NCI-H1930 (cell line): ENCODE results near the gene DDX1.

Experiments
- DNase-seq, 2 experiments: peaks; one replicate each; lab custom pipeline; 2025; lab: John Stamatoyannopoulos, UW

The DDX1 gene

DNA sequence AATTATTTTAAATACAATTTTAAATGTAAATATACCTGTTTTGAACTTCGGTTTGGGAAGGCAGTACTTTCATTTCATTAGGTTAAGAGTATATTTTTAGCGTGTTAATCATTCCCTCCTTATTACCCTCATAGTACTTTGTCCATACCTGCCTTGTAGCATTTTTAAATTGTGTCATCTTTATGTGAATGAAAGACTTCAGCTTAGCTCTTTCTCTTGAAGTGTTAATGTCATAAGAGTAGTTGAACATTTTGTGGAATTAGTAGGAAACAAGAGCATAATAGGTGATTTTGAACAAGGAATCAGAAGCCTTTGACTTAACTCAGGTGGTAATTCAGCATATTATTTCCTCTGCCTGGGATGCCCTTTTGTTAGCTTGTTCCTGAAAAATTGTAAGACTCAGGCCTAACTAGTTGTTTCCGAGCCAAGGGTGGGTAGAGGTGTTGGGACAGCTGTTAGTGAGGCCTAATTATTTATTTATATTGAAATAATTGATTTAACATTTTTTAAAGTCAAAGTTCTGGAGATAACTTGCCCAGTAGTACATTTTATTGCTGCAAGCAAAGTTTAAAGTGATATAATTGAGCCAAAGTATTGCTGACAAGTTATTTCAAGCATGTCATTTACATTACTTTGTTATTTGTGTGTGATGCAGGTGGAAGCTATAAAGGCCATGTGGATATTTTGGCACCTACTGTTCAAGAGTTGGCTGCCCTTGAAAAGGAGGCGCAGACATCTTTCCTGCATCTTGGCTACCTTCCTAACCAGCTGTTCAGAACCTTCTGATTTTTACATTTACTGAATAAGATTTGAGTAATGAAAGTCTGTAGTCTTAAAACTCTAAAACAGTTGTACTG lies 38.7 kb downstream of the DDX1 start:
- DNase-seq, result no peak

DNA sequence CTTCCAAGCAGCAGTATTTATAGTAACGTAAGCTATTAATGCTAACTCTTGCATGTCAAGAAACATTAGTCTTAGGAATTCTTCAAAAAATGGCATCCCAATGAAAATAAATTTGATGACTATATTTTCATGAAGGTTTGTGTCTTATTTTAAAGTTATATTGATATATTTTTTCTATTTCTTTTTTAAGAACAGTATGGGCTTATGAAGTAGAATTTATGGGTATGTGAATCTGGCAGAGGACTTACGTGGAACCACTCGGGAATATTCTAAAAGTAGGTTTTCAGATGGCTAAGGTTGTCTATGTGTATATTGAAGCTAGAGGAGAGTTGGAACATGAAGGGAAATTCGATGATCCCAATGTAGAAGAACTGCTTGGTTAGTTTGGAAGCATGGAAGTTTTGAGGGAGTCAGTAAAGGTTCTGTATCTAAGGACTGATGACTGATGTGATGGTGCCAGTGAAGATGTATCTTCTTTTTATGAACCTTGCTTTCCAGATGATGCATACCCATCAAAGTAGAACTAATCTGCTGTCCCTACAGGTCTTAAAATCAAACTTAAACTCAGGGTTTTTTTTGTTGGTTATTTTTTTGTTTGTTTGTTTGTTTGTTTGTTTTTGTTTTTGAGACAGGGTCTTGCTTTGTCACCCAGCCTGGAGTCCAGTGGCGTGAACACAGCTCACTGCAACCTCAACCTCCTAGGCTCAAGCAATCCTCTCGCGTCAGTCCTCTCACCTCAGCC lies 39.5 kb downstream of the DDX1 start:
- no peak for DNase-seq

DNA sequence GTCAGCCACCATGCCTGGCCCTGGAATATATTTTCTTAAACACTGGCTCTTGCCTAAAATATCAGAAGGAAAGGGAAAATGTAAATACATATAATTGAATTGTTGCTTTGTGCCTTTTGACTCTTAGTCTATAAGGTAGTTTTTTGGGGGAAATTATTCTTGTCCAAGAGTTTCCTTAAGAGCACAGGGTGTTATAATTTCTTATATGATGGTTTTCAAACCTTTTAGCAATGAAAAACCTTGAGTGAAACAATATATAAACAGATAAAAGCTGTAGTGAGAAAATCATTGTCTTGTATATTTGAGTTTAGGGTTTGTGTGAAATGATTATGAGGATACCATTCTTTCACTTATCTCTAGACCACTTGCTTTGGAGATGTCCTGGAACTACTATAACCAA lies 40.2 kb downstream of the DDX1 start:
- DNase-seq, result no peak

DNA sequence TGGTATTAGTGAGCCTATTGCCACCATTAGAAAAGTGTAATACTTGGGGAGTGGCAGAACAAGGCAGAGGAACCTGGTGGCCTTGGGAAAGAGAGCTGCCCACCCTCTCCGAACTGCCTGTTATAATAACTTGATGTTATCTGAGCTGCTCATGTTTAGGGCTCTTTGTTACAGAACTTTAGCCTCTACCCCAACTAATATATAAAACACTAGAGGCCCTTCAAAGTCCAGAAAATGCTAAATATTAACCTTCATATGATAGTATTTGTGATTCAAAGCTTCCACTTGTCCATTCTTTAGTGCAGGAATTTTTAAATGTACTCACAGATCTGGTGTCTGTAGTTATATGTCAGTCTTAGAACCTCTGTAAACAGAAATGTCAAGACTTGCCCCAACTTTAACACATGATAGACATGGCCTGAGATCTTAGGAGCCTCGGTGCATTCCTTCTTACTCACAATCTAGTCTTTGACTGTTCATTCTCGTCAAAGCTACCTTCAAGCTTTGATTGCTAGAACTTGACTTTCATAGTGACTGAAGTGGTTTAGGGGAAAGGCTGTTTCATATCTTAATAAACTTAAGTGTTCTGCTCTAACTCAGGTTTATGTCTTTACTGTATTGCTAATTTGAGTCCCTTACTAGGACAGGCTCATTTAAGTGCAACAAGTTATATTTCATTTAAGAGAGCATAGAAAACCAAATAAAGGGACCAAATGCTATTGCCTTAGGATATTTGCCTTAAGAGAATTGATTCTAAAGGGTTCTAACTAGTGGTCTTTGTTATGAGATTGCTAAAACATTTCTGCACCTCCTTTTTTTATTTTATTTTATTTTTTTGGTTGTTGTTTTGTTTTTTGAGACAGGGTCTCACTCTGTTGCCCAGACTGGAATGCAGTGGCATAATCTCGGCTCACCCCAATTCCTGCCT lies 41.6 kb downstream of the DDX1 start:
- DNase-seq, result no peak

DNA sequence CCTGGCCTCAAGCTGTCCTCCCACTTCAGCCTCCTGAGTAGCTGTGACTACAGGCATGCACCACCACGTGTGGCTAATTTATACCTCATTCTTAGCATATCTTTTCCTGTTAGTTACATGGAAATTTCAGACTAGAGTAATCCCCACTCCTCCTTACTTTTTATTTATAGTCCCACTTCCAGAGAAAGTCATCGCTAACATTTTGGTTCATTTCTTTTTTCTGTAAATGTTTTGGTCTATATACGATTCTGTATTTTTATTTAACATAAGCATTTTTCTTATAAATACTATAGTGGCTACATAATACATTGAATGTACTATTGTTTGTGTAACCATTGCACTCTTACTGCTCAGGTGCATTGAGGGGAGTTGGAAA lies 42.3 kb downstream of the DDX1 start:
- no peak for DNase-seq

DNA sequence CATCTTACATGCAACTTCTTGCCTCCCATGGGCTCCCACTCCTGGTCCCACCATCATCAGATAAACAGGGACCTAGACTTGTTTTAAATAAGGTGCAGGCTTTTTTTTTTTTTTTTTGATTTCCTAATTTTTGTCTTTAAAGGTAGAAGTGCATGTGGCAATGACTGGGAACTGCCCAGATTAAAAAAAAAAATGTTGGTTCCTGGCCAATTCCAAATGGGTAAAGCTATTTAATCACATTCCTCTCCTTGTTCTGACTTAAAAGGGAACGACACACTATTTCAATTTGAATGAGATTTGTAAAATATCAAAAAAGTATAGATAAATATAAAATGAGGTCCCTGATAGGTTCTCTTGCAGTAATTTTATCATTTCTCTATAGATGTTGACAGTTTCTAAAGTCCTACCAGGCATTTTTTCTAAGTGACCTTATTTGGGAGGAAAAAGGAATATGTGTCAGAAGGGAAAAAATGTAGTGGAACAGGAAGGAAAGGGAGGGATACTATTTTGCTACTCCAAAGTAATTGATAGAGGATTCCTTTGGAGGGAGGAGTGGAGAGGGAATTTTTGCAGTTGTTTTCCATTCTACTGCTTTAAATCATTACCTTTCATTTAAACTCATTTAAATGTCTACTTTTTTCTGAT lies 43.3 kb downstream of the DDX1 start:
- DNase-seq, result no peak

DNA sequence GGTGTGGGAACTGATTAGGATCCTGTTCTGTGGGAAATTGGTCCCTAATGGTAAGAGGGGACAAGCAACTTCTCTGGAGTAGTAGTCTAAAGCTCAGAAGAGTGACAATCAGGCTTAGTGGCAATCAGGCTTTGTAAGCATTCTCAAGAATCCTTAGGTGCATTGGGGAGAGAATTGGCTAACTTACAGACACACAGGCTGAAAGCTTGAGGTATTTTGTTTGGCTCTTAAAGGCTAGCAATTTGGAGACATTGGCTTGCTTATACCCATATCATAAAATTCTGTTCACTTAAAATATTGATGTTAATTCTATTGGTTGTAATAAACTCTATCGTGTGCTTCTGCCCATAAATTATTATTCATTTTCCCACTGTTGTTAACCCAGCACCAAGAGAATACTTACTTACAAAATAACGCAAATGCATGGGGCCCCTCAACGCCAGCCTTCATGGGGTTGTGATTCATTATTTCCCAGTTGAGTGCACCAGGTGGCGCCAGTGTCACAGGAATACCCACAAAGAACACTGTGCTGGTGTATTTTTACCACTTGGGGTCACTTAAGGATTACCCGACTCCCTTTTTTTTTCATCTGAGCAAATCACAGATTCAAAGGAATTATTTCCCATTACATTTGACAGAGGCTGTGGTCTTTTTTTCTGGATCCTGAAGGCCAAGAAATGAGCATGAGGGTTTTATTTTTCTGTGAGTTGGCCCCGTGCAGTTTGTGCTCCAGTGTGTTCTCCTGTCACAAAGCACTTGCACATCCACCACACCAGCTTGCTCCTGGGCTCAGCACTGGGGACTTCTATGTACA lies 45.5 kb downstream of the DDX1 start:
- peak; percentile 6 to 44 for DNase-seq

DNA sequence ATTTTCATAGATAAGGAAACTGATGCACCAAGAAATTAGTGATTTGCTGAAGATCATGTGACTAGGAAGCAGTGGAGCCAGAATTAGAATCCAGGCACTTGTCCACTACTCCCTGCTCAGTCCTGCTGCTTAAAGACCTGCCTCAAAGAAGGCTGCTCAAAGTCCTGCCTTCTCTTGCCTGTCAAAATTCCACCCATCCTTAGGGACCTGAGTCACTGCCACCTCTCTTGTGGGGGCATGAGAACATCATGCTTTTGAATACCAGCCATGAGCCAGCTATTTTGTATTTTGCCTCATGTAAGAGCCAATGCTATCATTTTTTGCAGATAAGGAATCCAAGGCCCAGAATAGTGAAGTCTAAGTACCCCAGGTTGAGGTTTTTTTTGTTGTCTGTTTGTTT lies 47.1 kb downstream of the DDX1 start:
- DNase-seq, result no peak

DNA sequence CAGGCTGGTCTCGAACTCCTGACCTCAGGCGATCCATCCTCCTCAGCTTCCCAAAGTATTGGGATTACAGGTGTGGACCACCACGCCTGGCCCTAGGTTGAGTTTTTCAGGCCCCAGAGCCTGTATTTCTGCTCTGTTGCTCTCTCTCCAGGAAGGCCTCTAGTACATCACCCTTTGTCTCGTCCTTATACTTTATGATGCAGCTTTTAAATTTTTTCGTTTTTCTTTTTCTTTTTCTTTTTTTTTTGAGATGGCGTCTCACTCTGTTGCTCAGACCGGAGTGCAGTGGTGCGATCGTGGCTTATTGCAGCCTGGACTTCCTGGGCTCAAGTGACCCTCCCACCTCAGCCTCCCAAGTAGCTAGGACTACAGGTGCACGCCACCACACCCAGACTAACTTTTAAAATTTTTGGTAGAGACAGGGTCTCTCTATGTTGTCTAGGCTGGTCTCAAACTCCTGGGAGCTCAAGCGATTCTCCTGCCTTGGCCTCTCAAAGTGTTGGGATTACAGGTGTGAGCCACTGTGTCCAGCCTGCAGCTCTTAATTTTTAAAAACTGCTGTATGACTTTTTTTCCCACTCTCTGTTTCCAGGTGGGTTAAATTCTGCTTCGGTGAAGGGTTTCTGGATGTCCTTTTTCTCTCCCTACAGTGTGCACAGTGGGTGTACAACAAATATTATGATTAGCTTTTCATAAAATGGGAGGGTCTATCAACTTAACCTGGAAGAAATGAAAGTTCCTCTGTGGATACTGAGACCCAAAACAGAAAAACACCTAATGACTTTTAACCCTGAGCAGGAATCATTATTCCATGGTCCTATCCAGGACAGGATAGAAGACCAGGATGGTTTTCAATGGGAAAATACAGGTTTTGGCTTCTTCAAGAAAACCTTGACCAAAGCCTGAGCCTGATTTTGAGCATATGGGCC lies 47.9 kb downstream of the DDX1 start:
- no peak for DNase-seq

DNA sequence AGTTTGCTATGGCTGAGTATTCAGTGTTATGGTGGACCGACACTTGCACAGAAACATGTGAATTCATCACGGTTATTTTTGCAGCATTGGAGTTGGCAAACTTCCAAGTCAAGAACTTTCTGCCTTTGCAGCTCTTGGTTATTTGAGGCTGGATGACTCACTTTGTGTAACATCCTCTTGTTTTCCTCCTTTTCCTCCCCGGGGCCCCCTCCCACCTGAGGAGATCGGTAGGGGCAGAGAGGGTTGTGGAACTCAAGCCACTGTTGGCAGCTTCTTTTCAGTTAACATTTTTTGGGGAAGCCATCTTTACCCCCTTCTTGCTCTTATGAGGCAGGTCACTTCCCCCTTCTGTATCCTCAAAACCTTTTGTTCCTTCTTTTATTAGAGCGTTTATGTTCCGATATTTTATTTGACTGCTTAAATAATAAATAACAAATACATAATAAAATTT lies 48.6 kb downstream of the DDX1 start:
- DNase-seq, result no peak

DNA sequence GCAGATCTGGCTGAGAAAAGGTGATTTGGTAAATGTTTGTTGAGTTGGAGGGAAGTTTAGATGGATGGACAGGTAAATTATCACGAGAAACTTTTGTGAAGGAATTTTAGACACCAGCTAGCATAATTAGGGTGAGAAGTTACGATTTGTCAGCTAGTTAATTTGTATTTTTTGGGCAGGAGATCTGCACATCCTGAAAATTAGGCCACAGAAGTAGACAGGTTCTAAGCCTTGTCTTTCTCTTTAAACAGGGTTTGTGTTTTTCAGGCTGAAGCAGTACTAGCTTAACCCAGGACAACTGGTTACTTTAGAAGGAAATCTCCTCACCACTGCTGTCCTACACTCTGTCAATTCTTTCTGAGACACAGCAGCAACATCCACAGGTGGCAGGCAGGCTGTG lies 49.1 kb downstream of the DDX1 start:
- DNase-seq, result no peak

DNA sequence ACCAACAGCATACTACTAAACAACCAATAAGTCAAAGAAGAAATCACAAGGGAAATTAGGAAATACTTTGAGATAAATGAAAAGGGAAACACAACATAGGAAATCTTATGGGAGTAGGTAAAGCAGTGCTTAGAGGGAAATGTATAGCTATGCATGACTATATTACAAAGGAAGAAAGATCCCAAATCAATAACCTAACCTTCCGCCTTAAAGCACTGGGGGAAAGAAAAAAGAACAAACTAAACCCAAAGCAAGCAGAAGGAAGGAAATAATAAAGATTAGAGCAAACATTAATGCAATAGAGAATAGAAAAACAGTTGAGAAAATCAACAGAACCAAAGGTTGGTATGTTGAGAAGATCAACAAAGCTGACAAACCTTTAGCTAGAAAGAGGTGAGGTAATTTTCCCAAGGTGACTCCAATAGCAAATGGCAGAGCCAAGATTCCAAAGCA lies 49.9 kb downstream of the DDX1 start:
- no peak for DNase-seq

DNA sequence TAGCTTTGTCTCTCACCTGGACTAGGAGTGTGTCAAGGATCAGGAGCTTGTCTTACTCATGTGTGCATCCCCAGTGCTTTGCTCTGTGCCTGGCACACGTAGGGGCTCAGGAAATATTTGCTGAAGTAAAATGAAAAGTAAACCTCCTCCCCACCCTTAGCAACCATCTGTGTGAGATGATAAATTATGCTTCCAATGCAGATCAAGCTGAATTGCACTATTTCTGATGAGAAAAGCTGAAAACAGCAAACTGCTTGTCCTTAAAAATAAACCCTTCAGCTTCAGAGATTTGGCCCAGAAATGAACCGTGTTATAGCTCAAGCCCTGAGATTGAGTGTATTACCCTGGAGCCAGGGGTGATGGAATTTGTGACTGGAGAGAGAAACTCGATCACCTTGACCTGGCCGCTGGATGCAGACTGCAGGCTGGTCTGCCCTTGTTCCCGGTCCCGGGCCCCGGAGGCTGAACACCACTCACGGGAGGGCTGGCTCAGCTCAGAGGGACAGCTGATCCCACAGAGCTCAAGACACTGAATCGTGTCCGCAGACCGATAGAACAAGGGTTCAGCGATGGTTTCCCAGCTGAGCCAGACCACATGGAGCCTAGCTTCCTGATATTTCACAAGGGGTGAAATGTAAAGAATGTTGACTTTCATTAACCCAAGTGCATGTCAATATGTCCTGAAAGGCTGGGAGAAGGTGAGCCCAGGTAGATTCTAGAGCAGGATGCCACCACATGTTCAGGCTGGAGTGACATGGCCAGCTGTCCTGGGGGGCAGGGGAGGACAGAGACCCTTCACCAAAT lies 50.5 kb downstream of the DDX1 start:
- no peak for DNase-seq

DNA sequence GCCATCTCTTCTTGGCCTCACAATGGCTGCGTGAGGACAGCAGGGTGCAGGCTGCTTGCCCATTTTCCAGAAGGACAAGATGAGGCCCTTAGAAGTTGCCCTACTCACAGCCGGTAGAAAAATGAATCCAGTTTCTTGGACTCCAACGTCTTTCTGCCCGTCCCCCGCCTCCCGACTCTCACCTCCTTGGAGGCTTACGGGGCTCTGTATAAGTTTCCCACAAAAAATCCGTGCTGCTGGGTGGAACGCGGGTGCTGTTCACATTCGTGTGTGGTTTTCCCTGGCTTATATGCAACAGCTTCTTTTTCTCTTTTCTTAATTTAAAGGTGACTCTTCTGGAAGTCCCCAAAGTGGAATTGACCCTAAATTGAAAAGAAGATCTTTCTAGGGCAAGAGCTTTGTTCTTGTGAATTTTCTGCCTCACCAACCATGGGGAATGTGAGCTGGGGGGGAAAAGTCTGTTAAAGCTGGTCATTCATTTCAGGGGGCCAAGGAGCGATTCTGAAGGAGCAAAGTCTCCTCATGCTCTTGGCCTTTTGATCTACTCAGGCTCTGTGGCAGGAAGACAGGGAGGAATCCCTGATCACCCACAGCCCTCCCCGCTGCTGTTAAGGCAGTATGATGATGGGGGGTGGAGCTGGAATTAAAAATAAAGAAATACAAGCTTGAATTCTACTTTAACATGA lies 51.3 kb downstream of the DDX1 start:
- no peak for DNase-seq

DNA sequence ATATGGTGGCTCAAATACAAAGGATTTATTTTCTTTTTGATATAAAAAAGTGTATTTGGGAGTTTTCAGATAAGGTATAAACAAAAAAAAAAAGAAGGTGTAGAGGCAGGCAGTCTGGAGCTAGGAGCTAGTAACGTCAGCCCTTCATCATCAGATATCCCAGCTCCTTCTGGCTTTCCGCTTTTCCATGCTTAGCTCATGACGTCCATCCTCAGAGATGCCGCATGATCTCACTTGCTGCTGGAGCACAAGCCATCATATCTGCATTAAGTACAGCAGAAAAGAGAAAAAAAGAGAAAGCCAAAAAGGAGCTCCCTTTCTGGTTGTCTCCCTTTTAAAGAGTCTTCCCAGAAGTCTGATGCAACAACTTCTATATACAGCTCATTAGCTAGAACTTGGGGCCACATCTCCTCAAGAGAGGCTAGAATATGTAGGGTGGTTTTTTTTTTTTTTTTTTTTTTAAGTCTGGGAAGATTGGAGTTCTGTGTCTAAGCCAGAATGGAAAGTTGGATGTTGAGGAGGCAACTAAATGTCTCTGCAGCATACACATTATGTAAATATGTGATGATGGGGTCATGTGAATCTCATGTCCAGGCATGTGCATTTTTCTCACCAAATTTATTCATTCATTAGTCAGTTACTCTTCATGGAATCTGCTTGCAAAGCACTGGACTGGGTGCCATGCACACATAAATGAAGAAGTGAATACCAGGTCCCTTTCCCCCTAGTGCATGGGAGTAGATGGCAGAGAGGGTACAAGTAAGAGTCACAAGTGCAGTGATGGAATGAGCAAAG lies 52.3 kb downstream of the DDX1 start:
- no peak for DNase-seq

DNA sequence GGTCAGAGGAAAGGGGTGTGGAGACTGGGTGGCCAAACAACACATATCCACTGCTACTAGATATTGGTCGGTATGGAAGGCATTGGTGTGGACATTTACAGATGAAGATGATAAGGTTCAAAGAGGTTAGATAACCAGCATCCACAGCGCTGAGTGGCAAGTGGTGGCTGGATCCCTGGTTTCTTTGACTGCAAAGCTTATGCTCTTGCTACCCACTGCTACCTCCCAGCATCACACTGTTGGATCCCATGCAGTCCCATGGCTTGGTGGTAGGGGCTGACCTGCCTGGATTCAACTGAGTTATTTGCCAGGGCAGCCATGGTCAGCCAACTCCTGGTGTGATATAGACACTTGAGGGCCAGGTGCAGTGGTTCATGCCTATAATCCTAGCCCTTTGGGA lies 53.6 kb downstream of the DDX1 start:
- DNase-seq, result no peak

DNA sequence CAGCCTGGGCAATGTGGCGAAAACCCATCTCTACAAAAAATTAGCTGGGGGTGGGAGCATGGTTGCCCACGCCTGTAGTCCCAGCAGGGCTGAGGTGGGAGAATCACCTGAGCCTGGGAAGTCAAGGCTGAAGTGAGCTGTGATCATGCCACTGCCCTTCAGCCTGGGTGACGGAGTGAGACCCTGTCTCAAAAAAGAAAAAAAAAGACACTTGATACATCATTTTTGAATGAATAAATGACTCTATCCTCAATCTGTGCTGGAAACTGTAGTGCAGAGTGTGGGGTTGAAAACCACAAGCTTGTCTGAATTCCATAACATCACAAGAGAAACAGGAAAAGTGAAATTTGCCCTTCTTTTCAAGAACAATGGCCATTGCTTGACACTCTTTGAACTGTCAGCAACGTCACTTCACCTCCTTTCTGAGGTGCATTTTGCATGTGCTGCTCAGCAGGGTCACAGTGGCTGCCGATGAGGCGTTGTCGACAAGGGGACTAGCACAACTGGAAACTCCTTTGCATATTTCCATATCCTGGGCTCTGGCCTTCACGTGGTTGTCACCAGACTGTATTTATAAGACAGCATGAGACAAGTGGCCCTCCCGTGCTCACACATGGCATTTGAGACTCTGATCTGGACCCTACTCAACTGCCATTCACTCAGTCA lies 54.2 kb downstream of the DDX1 start:
- DNase-seq, result no peak
